NCI-H69 (cell line): ENCODE data around the gene KCNK2.
A peak's percentile ranks its signal among the peaks of the same experiment; 100 is the strongest.

Source experiments
- DNase-seq: peaks from one replicate; lab custom pipeline; 2025; lab: John Stamatoyannopoulos, UW

The KCNK2 gene

GRCh38 chr1:215082532-215083382 is at the start of gene KCNK2:
KCNK2 (plus strand) TSS chr1:215082737; CDS start chr1:215083386, 649 bp downstream.
- DNase-seq = peak; percentile 60

- no peak for DNase-seq
Measured at GRCh38 chr1:215032911-215033526, 49.5 kb upstream of the KCNK2 start.

GRCh38 chr1:215040190-215040589 is 42.3 kb upstream of the KCNK2 start:
- DNase-seq = no peak

- DNase-seq = no peak
Measured at GRCh38 chr1:215043401-215043800, 39.1 kb upstream of the KCNK2 start.

- no peak for DNase-seq
Measured at GRCh38 chr1:215044151-215044550, 38.4 kb upstream of the KCNK2 start.

- DNase-seq = no peak
Measured at GRCh38 chr1:215045698-215046308, 36.7 kb upstream of the KCNK2 start.

- DNase-seq = no peak
Measured at GRCh38 chr1:215052256-215053015, 30.1 kb upstream of the KCNK2 start.

- no peak for DNase-seq
Measured at GRCh38 chr1:215054266-215054665, 28.3 kb upstream of the KCNK2 start.

GRCh38 chr1:215055281-215055935 is 27.1 kb upstream of the KCNK2 start:
- no peak for DNase-seq

- no peak for DNase-seq
Measured at GRCh38 chr1:215056584-215056983, 26.0 kb upstream of the KCNK2 start.

GRCh38 chr1:215059947-215060346 is 22.6 kb upstream of the KCNK2 start:
- DNase-seq = no peak

- DNase-seq = no peak
Measured at GRCh38 chr1:215064327-215064726, 18.2 kb upstream of the KCNK2 start.

GRCh38 chr1:215071078-215071477 is 11.5 kb upstream of the KCNK2 start:
- DNase-seq = no peak

- DNase-seq = peak; percentile 28
Measured at GRCh38 chr1:215076322-215076721, 6.2 kb upstream of the KCNK2 start.

- no peak for DNase-seq
Measured at GRCh38 chr1:215079456-215079855, 3.1 kb upstream of the KCNK2 start.

- DNase-seq = no peak
Measured at GRCh38 chr1:215081661-215082531, 641 bp upstream of the KCNK2 start.

GRCh38 chr1:215083383-215083961 is 935 bp downstream of the KCNK2 start:
- peak; percentile 55 for DNase-seq

GRCh38 chr1:215084621-215085020 is 2.1 kb downstream of the KCNK2 start:
- DNase-seq = peak; percentile 41

- no peak for DNase-seq
Measured at GRCh38 chr1:215087603-215088002, 5.1 kb downstream of the KCNK2 start.

- DNase-seq = no peak
Measured at GRCh38 chr1:215094381-215094780, 11.8 kb downstream of the KCNK2 start.
